CD1c-positive myeloid dendritic cell (primary cell): Measurements from ENCODE around the gene SCYGR2.
"Not testable (repeated sequence)": the region's sequence is repeated elsewhere in the genome, so short reads cannot be mapped to it uniquely, and the experiment has no call there.

Experiments
- DNase-seq: peaks from one replicate; pipeline ENCODE4 v3.0.0-alpha.2; 2016; ENCODE audit errors: extremely low spot score

The SCYGR2 gene

GRCh38 chr2:227598835-227599503 is at the start of gene SCYGR2:
Gene SCYGR2 (plus strand): TSS chr2:227598893. CDS start chr2:227598893, 0 bp downstream.
- DNase-seq: not testable (repeated sequence)

GRCh38 chr2:227551836-227552235 is 46.9 kb upstream of the SCYGR2 start:
- no peak for DNase-seq

GRCh38 chr2:227562581-227562980 is 36.1 kb upstream of the SCYGR2 start:
- DNase-seq: no peak

- DNase-seq: no peak
Measured at GRCh38 chr2:227565080-227565479, 33.6 kb upstream of the SCYGR2 start.

GRCh38 chr2:227566012-227566411 is 32.7 kb upstream of the SCYGR2 start:
- no peak for DNase-seq

- no peak for DNase-seq
Measured at GRCh38 chr2:227568852-227569169, 29.9 kb upstream of the SCYGR2 start.

GRCh38 chr2:227570615-227571014 is 28.1 kb upstream of the SCYGR2 start:
- no peak for DNase-seq

- DNase-seq: no peak
Measured at GRCh38 chr2:227576110-227576509, 22.6 kb upstream of the SCYGR2 start.

- DNase-seq: no peak
Measured at GRCh38 chr2:227576812-227577211, 21.9 kb upstream of the SCYGR2 start.

- DNase-seq: no peak
Measured at GRCh38 chr2:227577555-227577954, 21.1 kb upstream of the SCYGR2 start.

GRCh38 chr2:227578642-227579041 is 20.1 kb upstream of the SCYGR2 start:
- no peak for DNase-seq

GRCh38 chr2:227579791-227580190 is 18.9 kb upstream of the SCYGR2 start:
- DNase-seq: no peak

- DNase-seq: no peak
Measured at GRCh38 chr2:227582369-227582768, 16.3 kb upstream of the SCYGR2 start.

- DNase-seq: no peak
Measured at GRCh38 chr2:227592694-227593387, 5.9 kb upstream of the SCYGR2 start.

- DNase-seq: no peak
Measured at GRCh38 chr2:227595797-227596196, 2.9 kb upstream of the SCYGR2 start.

GRCh38 chr2:227597036-227597435 is 1.7 kb upstream of the SCYGR2 start:
- no peak for DNase-seq

- DNase-seq: no peak
Measured at GRCh38 chr2:227597998-227598397, 695 bp upstream of the SCYGR2 start.

- no peak for DNase-seq
Measured at GRCh38 chr2:227602358-227602757, 3.7 kb downstream of the SCYGR2 start.

- DNase-seq: no peak
Measured at GRCh38 chr2:227606476-227606875, 7.8 kb downstream of the SCYGR2 start.

GRCh38 chr2:227607941-227608340 is 9.2 kb downstream of the SCYGR2 start:
- DNase-seq: peak; percentile 1

GRCh38 chr2:227608561-227609338 is 10.1 kb downstream of the SCYGR2 start:
- DNase-seq: peak; percentile 89

- DNase-seq: no peak
Measured at GRCh38 chr2:227610123-227610522, 11.4 kb downstream of the SCYGR2 start.
